DND-41 (cell line): Measurements from ENCODE around the gene C7orf33.

Experiments used
- ATAC-seq: fragments of 200-7000 bp; cut with Tn5 transposase; 3 replicates; pipeline ENCODE4 v1.9.1; 2021; ENCODE audit warnings: low read depth; ENCODE audit not compliant: insufficient read depth
- DNase-seq: peaks from one replicate; pipeline ENCODE4 v3.0.0-alpha.2; 2020
- H2AFZ ChIP-seq: 2 replicates; pipeline ENCODE4 v1.6.0; 2012; ENCODE audit warnings: low read depth, low read length
- H3K27ac ChIP-seq: 2 replicates; pipeline ENCODE4 v1.5.1; 2012; ENCODE audit warnings: low read length, inconsistent platforms
- H3K27me3 ChIP-seq: fragments of 200-600 bp; sonication (generic); 2 replicates; pipeline ENCODE4 v1.6.0; 2012; ENCODE audit warnings: low read length, mild to moderate bottlenecking, inconsistent platforms; ENCODE audit not compliant: insufficient read depth, poor library complexity
- H3K36me3 ChIP-seq: 2 replicates; pipeline ENCODE4 v1.5.1; 2012; ENCODE audit warnings: low read length, inconsistent platforms; ENCODE audit not compliant: insufficient read depth
- H3K4me1 ChIP-seq: 2 replicates; pipeline ENCODE4 v1.5.1; 2012; ENCODE audit warnings: mild to moderate bottlenecking, low read length; ENCODE audit not compliant: insufficient read depth
- H3K4me2 ChIP-seq: 2 replicates; pipeline ENCODE4 v1.6.0; 2012; ENCODE audit warnings: mild to moderate bottlenecking, moderate library complexity, low read length, inconsistent platforms; ENCODE audit not compliant: insufficient read depth
- H3K4me3 ChIP-seq, 2 experiments: fragments of 200-600 bp in 1 of 2; shearing (Covaris generic) in 1 of 2; 2 replicates each; pipeline ENCODE4 v1.5.1; 2012 to 2016; ENCODE audit warnings: inconsistent platforms in 2 of 2, low read length in 2 of 2, mild to moderate bottlenecking in 2 of 2, low read depth in 1 of 2, moderate library complexity in 1 of 2
- H3K79me2 ChIP-seq: 2 replicates; pipeline ENCODE4 v1.6.0; 2012; ENCODE audit warnings: low read length, inconsistent platforms; ENCODE audit not compliant: insufficient read depth
- H3K9ac ChIP-seq: 2 replicates; pipeline ENCODE4 v1.6.0; 2012; ENCODE audit warnings: low read depth, mild to moderate bottlenecking, inconsistent platforms, low read length, moderate library complexity
- H3K9me3 ChIP-seq: 2 replicates; pipeline ENCODE4 v1.5.1; 2012; ENCODE audit warnings: low read length, moderate library complexity, mild to moderate bottlenecking, inconsistent platforms; ENCODE audit not compliant: insufficient read depth, severe bottlenecking
- H4K20me1 ChIP-seq: 2 replicates; pipeline ENCODE4 v1.6.0; 2012; ENCODE audit warnings: low read length; ENCODE audit not compliant: insufficient read depth
- CTCF ChIP-seq: IDR thresholded peaks from 2 replicates; pipeline ENCODE4 v1.5.1; 2012; ENCODE audit warnings: borderline replicate concordance, low read length, moderate library complexity, mild to moderate bottlenecking; ENCODE audit not compliant: poor library complexity, severe bottlenecking; ENCODE audit errors: extremely low read depth
- EZH2 ChIP-seq: IDR thresholded peaks from 3 replicates; pipeline ENCODE4 v1.6.1; 2012; ENCODE audit warnings: borderline replicate concordance, low read depth, mild to moderate bottlenecking, moderate library complexity, low read length, inconsistent platforms; ENCODE audit not compliant: severe bottlenecking

Gene C7orf33

GRCh38 chr7:148584154-148584827 is 6.3 kb upstream of the C7orf33 start:
- no peak for TF ChIP-seq EZH2
- Histone ChIP-seq H3K27ac (no peak overlapping the region), H3K4me2 (no peak overlapping the region), H3K79me2 (no peaks in the 10 kb centered on the region), H2AFZ (no peak overlapping the region), H3K4me3 (no peak overlapping the region), H3K36me3 (no peaks in the 10 kb centered on the region), H3K27me3 (peaks cover 16% of the 10 kb centered on the region), H3K9me3 (no peaks in the 10 kb centered on the region), H3K9ac (no peak overlapping the region), H3K4me1 (no peaks in the 10 kb centered on the region), H4K20me1 (no peaks in the 10 kb centered on the region; the same call in 1 of the 2 replicates)
- no peak for DNase-seq
- ATAC-seq, result no peak

- TF ChIP-seq CTCF (no peak), EZH2 (no peak)
- Histone ChIP-seq H3K79me2 (no peaks in the 10 kb centered on the region), H3K27me3 (peaks cover 21% of the 10 kb centered on the region), H4K20me1 (no peaks in the 10 kb centered on the region; the same call in 1 of the 2 replicates), H3K9me3 (no peaks in the 10 kb centered on the region), H3K4me2 (no peak overlapping the region), H2AFZ (no peak overlapping the region), H3K27ac (no peak overlapping the region), H3K9ac (no peak overlapping the region), H3K4me1 (no peaks in the 10 kb centered on the region), H3K36me3 (no peaks in the 10 kb centered on the region), H3K4me3 (no peak overlapping the region)
- no peak for ATAC-seq
- no peak for DNase-seq
Measured at GRCh38 chr7:148585399-148585798, 5.2 kb upstream of the C7orf33 start.

GRCh38 chr7:148587076-148587475 is 3.5 kb upstream of the C7orf33 start:
- Histone ChIP-seq H3K36me3 (no peaks in the 10 kb centered on the region), H3K27ac (no peak overlapping the region), H3K4me2 (no peak overlapping the region), H3K9me3 (no peaks in the 10 kb centered on the region), H3K9ac (no peak overlapping the region), H4K20me1 (no peaks in the 10 kb centered on the region; the same call in 1 of the 2 replicates), H2AFZ (no peak overlapping the region), H3K27me3 (peaks cover 28% of the 10 kb centered on the region), H3K4me1 (no peaks in the 10 kb centered on the region), H3K79me2 (no peaks in the 10 kb centered on the region), H3K4me3 (no peak overlapping the region)
- DNase-seq, result no peak
- TF ChIP-seq EZH2 (no peak), CTCF (no peak)
- no peak for ATAC-seq

- ATAC-seq, result no peak
- no peak overlapping the region for H3K4me2 ChIP-seq
- no peak overlapping the region for H3K4me3 ChIP-seq
Measured at GRCh38 chr7:148588168-148588567, 2.4 kb upstream of the C7orf33 start.

More at GRCh38 chr7:148588168-148588567, 2.4 kb upstream of the C7orf33 start:
- Histone ChIP-seq H3K27me3 (peaks cover 23% of the 10 kb centered on the region), H3K27ac (no peak overlapping the region), H3K79me2 (no peaks in the 10 kb centered on the region), H4K20me1 (no peaks in the 10 kb centered on the region; the same call in 1 of the 2 replicates), H3K9me3 (no peaks in the 10 kb centered on the region), H3K36me3 (no peaks in the 10 kb centered on the region), H3K4me1 (no peaks in the 10 kb centered on the region), H2AFZ (no peak overlapping the region), H3K9ac (no peak overlapping the region)
- no peak for DNase-seq
- TF ChIP-seq EZH2 (no peak), CTCF (no peak)
